Fibroblast of skin of scalp (primary cell): ENCODE measurements around the gene CASZ1. TPM values are rescaled to one million over a fixed set of nuclear protein-coding genes. Genes with fewer than 3 reads are reported as not detected.

Experiments used
- DNase-seq: peaks from one replicate; pipeline ENCODE4 v3.0.0-alpha.2; 2013
- polyA plus RNA-seq, 2 experiments: library from polyadenylated mRNA; unstranded; fragments of 120-200 nt; gene quantifications; one replicate each; pipeline ENCODE4 v1.2.1, GENCODE V29; 2013; ENCODE audit not compliant: insufficient read length in 2 of 2

Gene CASZ1, protein sequence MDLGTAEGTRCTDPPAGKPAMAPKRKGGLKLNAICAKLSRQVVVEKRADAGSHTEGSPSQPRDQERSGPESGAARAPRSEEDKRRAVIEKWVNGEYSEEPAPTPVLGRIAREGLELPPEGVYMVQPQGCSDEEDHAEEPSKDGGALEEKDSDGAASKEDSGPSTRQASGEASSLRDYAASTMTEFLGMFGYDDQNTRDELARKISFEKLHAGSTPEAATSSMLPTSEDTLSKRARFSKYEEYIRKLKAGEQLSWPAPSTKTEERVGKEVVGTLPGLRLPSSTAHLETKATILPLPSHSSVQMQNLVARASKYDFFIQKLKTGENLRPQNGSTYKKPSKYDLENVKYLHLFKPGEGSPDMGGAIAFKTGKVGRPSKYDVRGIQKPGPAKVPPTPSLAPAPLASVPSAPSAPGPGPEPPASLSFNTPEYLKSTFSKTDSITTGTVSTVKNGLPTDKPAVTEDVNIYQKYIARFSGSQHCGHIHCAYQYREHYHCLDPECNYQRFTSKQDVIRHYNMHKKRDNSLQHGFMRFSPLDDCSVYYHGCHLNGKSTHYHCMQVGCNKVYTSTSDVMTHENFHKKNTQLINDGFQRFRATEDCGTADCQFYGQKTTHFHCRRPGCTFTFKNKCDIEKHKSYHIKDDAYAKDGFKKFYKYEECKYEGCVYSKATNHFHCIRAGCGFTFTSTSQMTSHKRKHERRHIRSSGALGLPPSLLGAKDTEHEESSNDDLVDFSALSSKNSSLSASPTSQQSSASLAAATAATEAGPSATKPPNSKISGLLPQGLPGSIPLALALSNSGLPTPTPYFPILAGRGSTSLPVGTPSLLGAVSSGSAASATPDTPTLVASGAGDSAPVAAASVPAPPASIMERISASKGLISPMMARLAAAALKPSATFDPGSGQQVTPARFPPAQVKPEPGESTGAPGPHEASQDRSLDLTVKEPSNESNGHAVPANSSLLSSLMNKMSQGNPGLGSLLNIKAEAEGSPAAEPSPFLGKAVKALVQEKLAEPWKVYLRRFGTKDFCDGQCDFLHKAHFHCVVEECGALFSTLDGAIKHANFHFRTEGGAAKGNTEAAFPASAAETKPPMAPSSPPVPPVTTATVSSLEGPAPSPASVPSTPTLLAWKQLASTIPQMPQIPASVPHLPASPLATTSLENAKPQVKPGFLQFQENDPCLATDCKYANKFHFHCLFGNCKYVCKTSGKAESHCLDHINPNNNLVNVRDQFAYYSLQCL (N-terminal part only)
- polyA plus RNA-seq (2013, experiment 1 of 2; ENCODE audit: insufficient read length): 1.5 TPM
- 3.1 TPM for polyA plus RNA-seq (2013, experiment 2 of 2; ENCODE audit: insufficient read length)

DNA sequence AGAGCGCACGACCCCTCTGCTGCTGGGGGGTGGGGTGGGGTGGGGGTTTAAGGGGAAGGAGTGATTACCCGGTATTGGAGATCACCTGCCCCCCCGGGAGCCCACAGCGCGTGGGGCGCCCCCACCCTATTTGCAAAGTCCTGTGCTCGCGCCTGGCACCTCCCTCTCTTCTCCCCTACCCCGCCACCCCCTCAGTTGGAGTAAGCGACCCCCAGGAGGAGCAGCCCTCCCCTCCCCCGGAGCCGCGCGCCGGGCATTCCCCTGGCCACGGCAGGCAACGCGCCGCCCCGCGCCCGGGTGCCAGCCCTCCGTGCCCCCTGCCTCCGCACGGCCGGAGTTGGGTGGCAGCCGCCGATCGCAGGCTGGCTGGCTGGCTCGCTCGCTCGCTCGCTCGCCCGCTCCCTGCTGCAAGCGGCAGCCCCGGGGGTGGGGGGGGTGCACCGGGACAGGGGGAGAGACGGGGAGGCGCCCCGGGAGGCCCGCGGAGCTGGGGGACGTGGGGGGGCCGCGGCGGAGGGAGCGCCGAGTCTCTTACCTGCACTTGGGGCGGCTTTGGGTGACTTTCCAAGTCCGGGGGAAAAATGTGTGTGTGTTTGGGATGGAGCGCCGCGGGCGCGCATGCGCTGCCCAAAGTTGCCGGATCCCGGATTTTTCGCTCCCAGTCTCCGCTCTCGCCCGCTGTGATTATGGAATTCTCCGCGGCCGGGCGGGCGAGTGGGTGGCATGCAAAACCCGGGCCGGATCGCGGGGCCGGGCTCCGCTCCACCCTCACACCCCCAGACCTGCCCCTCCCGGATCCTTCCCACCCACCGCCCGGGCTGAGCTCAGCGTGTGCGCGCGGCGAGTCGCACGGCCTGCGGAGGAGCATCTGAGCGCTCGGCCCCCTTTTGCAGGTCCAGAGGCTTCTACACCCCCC, at the start of gene CASZ1:
CASZ1 (minus strand) TSS at position 618 of the 916 bp plus-strand sequence. CDS start 102,757 bp downstream, outside the sequence.
- peak; percentile 90 for DNase-seq

DNA sequence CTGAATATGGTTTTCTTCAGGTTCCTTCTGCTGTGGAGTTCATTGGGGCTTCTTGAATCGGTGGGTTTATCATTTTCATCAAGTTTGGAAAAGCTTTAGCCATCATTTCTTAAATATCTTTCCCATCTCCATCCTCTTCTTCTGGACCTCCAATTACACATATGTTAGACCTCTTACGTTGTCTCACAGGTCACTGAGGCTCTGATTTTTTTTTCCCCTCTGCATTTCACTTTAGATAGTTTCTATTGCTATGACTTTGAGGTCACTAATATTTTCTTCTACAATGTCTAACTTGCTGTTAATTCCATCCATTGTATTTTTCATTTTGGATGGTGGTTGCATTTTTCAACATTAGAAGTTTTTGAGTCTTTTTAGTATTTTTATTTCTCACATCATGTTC, 47.3 kb upstream of the CASZ1 start:
- no peak for DNase-seq

DNA sequence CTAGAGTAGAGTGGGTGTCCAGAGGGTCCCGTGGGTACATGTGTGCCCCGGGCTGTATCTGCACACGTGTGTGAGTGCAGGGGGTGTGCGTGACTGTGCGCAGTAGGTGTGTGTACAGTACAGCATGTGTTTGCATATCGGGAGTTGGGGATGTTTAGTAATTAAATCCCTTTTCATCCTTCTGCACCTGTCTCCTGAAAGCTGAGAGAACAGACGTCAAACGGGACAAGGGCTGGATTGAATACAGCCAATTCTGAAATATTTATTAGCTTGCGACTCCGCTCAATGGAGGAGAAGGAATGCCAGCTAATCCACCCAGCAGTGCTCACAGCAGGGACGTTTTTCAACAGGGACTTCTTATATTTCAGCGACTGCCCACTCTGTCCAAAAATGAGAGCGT, 44.7 kb upstream of the CASZ1 start:
- DNase-seq: no peak

- DNase-seq: no peak
Observed at GRCh38 chr1:10839188-10839770, 42.8 kb upstream of the CASZ1 start.

DNA sequence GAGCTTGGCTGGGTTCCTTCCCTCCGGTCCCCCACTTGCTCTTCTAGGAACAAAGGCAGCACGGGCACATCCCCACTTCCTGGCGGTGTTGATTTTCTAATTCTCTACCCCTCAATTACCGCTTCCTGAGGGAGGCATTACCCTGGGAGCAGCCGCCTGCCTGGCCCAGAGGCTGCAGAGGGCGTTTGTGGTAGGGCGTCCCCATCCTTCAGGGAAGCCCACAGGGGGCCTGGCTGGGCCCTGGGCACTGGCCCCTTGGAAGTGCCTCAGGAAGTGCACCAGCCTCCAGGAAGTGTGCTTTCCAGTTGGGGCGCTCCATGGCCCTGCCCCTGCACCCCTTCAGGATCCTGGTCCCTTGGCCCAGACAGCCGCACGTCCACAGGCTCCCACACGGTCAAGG, 42.1 kb upstream of the CASZ1 start:
- DNase-seq: no peak

DNA sequence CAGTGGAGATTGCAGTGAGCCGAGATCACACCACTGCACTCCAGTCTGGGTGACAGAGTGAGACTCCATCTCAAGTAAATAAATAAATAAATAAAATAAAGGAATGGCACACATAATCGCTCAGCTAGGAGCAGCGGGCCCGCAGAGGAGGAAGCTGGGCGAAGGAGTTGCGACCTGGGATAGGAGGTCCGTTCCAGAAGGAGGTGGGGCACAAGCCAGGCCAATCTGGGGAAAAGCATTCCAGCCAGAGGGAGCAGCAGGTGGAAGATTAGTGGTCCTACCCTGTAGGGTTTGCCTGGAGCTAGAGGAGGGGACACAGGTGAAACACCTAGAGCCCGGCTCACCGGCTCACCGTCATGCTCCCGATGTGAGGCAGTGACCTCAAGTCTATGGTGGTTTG, 40.3 kb upstream of the CASZ1 start:
- DNase-seq: no peak

DNA sequence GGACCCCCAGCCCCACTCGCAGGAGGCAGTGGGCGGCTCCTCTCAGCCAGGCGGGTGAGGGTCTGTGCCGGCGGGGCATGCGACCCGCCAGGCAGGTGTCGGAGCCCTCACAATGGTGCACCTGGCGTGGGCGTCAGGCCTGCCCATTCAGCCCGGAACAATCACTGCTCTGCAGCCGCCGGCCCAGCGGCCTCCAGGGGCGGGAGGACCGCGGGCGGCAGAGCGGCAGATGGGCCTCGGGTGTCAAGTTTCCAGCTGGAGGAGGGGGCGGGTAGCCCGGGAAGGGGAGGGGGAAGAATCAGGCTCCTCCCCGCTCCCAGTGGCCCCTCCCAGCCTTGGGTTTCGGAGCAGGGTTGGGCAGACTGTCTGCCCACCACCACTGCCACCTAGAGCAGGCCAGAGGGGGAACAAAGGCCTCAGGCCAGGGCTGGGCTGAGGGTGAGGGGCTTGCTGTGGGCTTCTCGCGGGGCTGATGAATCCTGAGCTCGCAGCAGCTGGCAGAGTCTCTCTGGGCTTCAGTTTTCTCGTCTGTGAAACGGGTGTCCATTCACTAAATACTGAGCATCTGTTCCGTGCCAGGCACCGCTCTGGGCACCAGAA, 39.5 kb upstream of the CASZ1 start:
- peak; percentile 58 for DNase-seq

GRCh38 chr1:10835421-10835820, 39.0 kb upstream of the CASZ1 start:
- DNase-seq: no peak

DNA sequence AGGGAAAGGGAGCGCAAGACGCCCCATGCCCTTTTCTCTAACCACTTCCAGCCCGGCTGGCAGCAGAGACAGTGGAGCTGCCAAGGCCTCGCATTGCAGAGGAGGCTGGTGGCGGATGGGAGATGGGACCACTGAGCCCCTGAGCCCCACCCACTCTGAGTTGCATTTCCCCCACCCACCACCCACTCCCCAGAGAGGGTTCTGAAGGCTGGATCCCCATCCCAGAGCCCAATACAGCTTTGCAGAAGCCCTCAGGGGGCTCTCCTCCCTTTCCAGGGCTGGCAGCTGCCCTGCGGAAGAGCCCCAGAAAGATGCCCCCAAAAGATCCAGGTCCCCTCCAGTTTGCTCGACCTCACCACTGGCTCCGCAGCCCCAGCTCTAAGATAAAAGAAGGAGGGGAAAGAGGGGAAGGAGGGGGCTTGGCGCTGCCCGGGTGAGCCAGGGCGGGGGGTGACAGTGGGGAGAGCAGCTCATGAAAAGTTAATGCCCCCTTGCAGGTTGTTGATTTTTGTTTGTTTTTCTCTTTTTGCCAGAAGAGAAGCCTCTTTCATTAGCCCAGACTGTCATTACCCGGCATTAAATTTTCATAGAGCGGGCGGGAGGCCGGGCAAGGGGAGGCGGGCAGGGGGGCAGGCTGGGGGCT, 38.4 kb upstream of the CASZ1 start:
- no peak for DNase-seq

- no peak for DNase-seq
Observed at GRCh38 chr1:10833630-10834557, 37.4 kb upstream of the CASZ1 start.

GRCh38 chr1:10832703-10833102, 36.3 kb upstream of the CASZ1 start:
- no peak for DNase-seq

- peak; percentile 19 for DNase-seq
Observed at GRCh38 chr1:10830961-10831668, 34.7 kb upstream of the CASZ1 start.

GRCh38 chr1:10829965-10830515, 33.6 kb upstream of the CASZ1 start:
- no peak for DNase-seq

- no peak for DNase-seq
Observed at GRCh38 chr1:10829067-10829818, 32.8 kb upstream of the CASZ1 start.

GRCh38 chr1:10827377-10828333, 31.2 kb upstream of the CASZ1 start:
- no peak for DNase-seq

DNA sequence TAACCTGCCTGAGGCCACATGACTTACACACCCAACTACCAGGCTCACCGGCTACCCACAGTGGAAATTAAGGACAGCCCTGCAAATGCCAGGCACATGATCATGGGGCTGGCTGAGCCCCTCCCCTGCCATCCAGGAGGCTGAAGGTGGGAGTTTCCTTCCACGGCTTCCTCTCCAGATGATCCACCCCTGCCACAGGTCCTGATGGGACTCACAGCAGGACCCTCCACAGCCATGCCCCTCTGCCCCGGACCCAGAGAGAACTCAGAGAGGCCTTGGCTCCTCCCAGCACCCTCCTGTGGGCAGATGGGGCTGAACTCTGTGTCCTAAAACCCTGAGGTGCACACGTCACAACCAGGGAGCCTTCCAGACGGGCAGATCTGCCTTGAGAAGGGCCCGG, 29.1 kb upstream of the CASZ1 start:
- no peak for DNase-seq
